ENCODE data around the gene ERBB4.

- TF ChIP-seq CTCF (IDR thresholded peaks at IDR 0.05) (no peak), POLR2A (IDR thresholded peaks at IDR 0.05) (no peak)
Observed at GRCh38 chr2:212177724-212178123, 360.9 kb downstream of the ERBB4 start.
